ENCODE results near the gene BTBD9. TPM values are rescaled to one million over a fixed set of nuclear protein-coding genes. Genes with fewer than 3 reads are reported as not detected.

Gene BTBD9
- total and polyA plus RNA-seq, 2 donors (not counting 1 experiment from before 2014, with no cell fraction given), result 4.1 to 48.9 TPM

DNA sequence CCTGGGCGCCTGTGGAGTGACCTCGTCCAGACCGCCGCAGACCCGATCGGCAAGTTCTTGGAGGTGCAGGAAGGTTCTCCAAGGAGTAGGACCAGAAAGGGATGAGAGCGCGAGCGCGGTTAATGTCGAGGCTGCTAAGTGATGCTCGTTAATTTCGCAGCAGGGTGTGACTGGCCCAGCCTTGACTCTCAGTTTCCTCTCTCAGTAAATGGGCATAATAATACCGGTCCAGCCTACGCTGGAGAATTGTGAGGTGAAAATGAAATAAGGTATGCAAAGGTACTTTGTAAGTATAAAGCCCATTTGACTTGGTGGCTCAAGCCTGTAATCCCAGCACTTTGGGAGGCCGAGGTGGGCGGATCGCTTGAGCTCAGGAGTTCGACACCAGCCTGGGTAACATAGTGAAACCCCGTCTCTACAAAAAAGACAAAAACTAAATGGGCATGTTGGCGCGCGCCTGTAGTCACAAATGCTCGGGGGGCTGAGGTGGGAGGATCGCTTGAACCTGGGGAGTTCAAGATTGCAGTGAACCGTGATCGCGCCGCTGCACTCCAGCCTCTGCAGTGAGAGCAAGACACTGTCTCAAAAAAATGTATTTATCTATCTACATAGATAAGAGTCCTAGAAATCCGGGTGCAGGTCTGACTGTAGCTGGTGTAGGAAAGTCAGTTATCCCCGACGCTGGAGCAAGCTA is 634 bp upstream of the BTBD9 start:
- Histone ChIP-seq H3K4me2 (replicated peaks; ENCODE audit: low read depth, low read length, poor library complexity, severe bottlenecking) (peak overlapping the region; percentile 89), H4K20me1 (ENCODE audit: control insufficient read depth, insufficient read depth, low read length, poor library complexity, severe bottlenecking) (no peaks in the 10 kb centered on the region), H3K36me3 (replicated peaks in 1 of 2; ENCODE audit: control extremely low read depth in 1 of 2, control insufficient read depth in 1 of 2, extremely low read depth in 1 of 2, insufficient read depth in 2 of 2, low read length in 1 of 2) (no peaks in the 10 kb centered on the region), H3K4me1 (ENCODE audit: control insufficient read depth in 2 of 2, insufficient read depth in 2 of 2, low read length in 2 of 2) (peaks cover 18% of the 10 kb centered on the region in 2 donors), H3K27ac (ENCODE audit: low read length in 2 of 2) (peak overlapping the region; percentile 92 to 99), H3K4me3 (ENCODE audit: control extremely low read depth in 1 of 5, extremely low read depth in 1 of 5, insufficient read depth in 1 of 5, low read depth in 2 of 5, low read length in 4 of 5) (peak overlapping the region; percentile 83 to 95 (median 88)), H3K9ac (ENCODE audit: low read length) (peak overlapping the region; percentile 99), H3K79me2 (ENCODE audit: control insufficient read depth, insufficient read depth, low read length) (peaks cover 28% of the 10 kb centered on the region), H2AFZ (ENCODE audit: insufficient read depth, low read depth, low read length, poor library complexity, severe bottlenecking) (peak overlapping the region; percentile 94), H3K9me3 (ENCODE audit: control extremely low read depth in 1 of 3, control insufficient read depth in 2 of 3, insufficient read depth in 1 of 3, low read length in 2 of 3) (no peaks in the 10 kb centered on the region), H3K27me3 (replicated peaks in 1 of 4; ENCODE audit: control extremely low read depth in 1 of 4, control insufficient read depth in 3 of 4, insufficient read depth in 4 of 4, low read length in 3 of 4) (no peaks in the 10 kb centered on the region)
- ChIA-PET POLR2A (interaction anchor here (1.4 kb wide), 1 partner anchor 68 kb away, joined by 7 read pairs; no protein-coding TSS in a partner anchor), CTCF (interaction anchor here (1.0 to 1.2 kb wide), 2 partner anchors 13 to 27 kb away, joined by 3 read pairs; no protein-coding TSS in a partner anchor)
- DNase-seq (peak; percentile 35), ATAC-seq (ENCODE audit: low read depth) (no peak)
- H3K4me3 Mint-ChIP-seq, result peak overlapping the region; percentile 81
- 10% methylated on average over 21 of the region's 32 CpGs for WGBS (ENCODE audit: insufficient coverage)
- H3K27ac Mint-ChIP-seq, result peak overlapping the region; percentile 89
- peaks cover 40% of the 10 kb centered on the region for H3K4me1 Mint-ChIP-seq
- TF ChIP-seq EZH2 (IDR thresholded peaks at IDR 0.05; ENCODE audit: borderline replicate concordance, insufficient read depth, low read depth, low read length, poor library complexity, severe bottlenecking), result no peak
- TF ChIP-seq, protein P1, sequence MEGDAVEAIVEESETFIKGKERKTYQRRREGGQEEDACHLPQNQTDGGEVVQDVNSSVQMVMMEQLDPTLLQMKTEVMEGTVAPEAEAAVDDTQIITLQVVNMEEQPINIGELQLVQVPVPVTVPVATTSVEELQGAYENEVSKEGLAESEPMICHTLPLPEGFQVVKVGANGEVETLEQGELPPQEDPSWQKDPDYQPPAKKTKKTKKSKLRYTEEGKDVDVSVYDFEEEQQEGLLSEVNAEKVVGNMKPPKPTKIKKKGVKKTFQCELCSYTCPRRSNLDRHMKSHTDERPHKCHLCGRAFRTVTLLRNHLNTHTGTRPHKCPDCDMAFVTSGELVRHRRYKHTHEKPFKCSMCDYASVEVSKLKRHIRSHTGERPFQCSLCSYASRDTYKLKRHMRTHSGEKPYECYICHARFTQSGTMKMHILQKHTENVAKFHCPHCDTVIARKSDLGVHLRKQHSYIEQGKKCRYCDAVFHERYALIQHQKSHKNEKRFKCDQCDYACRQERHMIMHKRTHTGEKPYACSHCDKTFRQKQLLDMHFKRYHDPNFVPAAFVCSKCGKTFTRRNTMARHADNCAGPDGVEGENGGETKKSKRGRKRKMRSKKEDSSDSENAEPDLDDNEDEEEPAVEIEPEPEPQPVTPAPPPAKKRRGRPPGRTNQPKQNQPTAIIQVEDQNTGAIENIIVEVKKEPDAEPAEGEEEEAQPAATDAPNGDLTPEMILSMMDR (IDR thresholded peaks at IDR 0.05), result no peak
- no peaks in the 10 kb centered on the region for H3K27me3 Mint-ChIP-seq
- no peaks in the 10 kb centered on the region for H3K9me3 Mint-ChIP-seq (ENCODE audit: insufficient read depth)
- intact Hi-C loops (cut with micrococcal nuclease), result no loop called here

Measured in B cell (primary cell).